Liver (tissue), 9 donors: Measurements from ENCODE around the gene LGALS9. TPM values are rescaled to one million over a fixed set of nuclear protein-coding genes. Genes with fewer than 3 reads are reported as not detected.

Experiments used
- DNase-seq: peaks from one replicate; pipeline ENCODE4 v3.0.0-alpha.2; 2017; ENCODE audit warnings: low spot score
- H3K27ac ChIP-seq, 2 donors: one replicate each; pipeline ENCODE4 v1.7.0; 2013; ENCODE audit warnings: inconsistent platforms in 2 of 2, low read length in 2 of 2, control low read depth in 1 of 2, low read depth in 1 of 2, mild to moderate bottlenecking in 1 of 2
- H3K27me3 ChIP-seq, 4 donors: one replicate each; pipeline versions ENCODE4 v1.6.1 to v1.7.0; 2013; ENCODE audit warnings: low read length in 3 of 4, inconsistent platforms in 1 of 4, mild to moderate bottlenecking in 1 of 4, moderate library complexity in 1 of 4; ENCODE audit not compliant: control insufficient read depth in 4 of 4, insufficient read depth in 4 of 4
- H3K36me3 ChIP-seq, 4 donors: one replicate each; pipeline versions ENCODE4 v1.6.1 to v1.7.0; 2013; ENCODE audit warnings: low read length in 3 of 4, mild to moderate bottlenecking in 3 of 4, low read depth in 1 of 4, moderate library complexity in 1 of 4; ENCODE audit not compliant: control insufficient read depth in 4 of 4, insufficient read depth in 3 of 4
- H3K4me1 ChIP-seq, 4 donors: one replicate each; pipeline versions ENCODE4 v1.6.1 to v1.7.0; 2013; ENCODE audit warnings: low read length in 3 of 4, mild to moderate bottlenecking in 3 of 4, moderate library complexity in 1 of 4; ENCODE audit not compliant: control insufficient read depth in 4 of 4, insufficient read depth in 4 of 4
- H3K4me3 ChIP-seq, 3 donors: one replicate each; pipeline versions ENCODE4 v1.6.1 to v1.7.0; 2013; ENCODE audit warnings: low read length in 3 of 3, control low read depth in 1 of 3, low read depth in 1 of 3, mild to moderate bottlenecking in 1 of 3
- H3K9ac ChIP-seq, 2 donors: one replicate each; pipeline ENCODE4 v1.7.0; 2013; ENCODE audit warnings: low read length in 2 of 2, mild to moderate bottlenecking in 2 of 2, moderate library complexity in 2 of 2, control low read depth in 1 of 2, low read depth in 1 of 2
- H3K9me3 ChIP-seq, 4 donors: one replicate each; pipeline versions ENCODE4 v1.6.1 to v1.7.0; 2013; ENCODE audit warnings: low read length in 3 of 4; ENCODE audit not compliant: control insufficient read depth in 4 of 4
- ATF3 ChIP-seq: IDR thresholded peaks from 2 replicates; pipeline ENCODE4 v1.6.1; 2016; ENCODE audit warnings: antibody characterized with exemption
- CTCF ChIP-seq: fragments of 150-350 bp; IDR thresholded peaks from 2 replicates; pipeline ENCODE4 v1.5.1; 2017; ENCODE audit warnings: improper control_type of control experiment, low read depth, low read length; ENCODE audit not compliant: missing input control
- EGR1 ChIP-seq, 2 donors: IDR thresholded peaks; 2 replicates each; pipeline ENCODE4 v1.6.1; 2016 to 2018; ENCODE audit warnings: antibody characterized with exemption in 2 of 2, low read depth in 2 of 2
- FOXA1 ChIP-seq: IDR thresholded peaks from 2 replicates; pipeline ENCODE4 v1.6.1; 2016; ENCODE audit warnings: antibody characterized with exemption
- FOXA2 ChIP-seq: IDR thresholded peaks from 2 replicates; pipeline ENCODE4 v1.6.1; 2016; ENCODE audit warnings: antibody characterized with exemption
- HNF4A ChIP-seq, 2 donors: conservative IDR thresholded peaks; 2 replicates each; pipeline ENCODE4 v1.6.1; 2016; ENCODE audit warnings: antibody characterized with exemption in 2 of 2, mild to moderate bottlenecking in 2 of 2
- HNF4G ChIP-seq: IDR thresholded peaks from 2 replicates; pipeline ENCODE4 v1.6.1; 2016; ENCODE audit warnings: antibody characterized with exemption
- JUND ChIP-seq, 2 donors: IDR thresholded peaks; 2 replicates each; pipeline ENCODE4 v1.6.1; 2016; ENCODE audit warnings: antibody characterized with exemption in 2 of 2
- MAX ChIP-seq: IDR thresholded peaks from 2 replicates; pipeline ENCODE4 v1.6.1; 2016; ENCODE audit warnings: antibody characterized with exemption
- NR2F2 ChIP-seq: IDR thresholded peaks from 2 replicates; pipeline ENCODE4 v1.6.1; 2016; ENCODE audit warnings: antibody characterized with exemption
- RAD21 ChIP-seq, 2 donors: IDR thresholded peaks; 2 replicates each; pipeline ENCODE4 v1.6.1; 2016; ENCODE audit warnings: antibody characterized with exemption in 2 of 2, mild to moderate bottlenecking in 2 of 2
- RXRA ChIP-seq, 2 donors: IDR thresholded peaks; 2 replicates each; pipeline ENCODE4 v1.6.1; 2017 to 2018; ENCODE audit warnings: antibody characterized with exemption in 2 of 2, mild to moderate bottlenecking in 1 of 2
- SP1 ChIP-seq: IDR thresholded peaks from 2 replicates; pipeline ENCODE4 v1.6.1; 2018; ENCODE audit warnings: antibody characterized with exemption, mild to moderate bottlenecking
- TAF1 ChIP-seq: conservative IDR thresholded peaks from 2 replicates; pipeline ENCODE4 v1.6.1; 2016; ENCODE audit warnings: antibody characterized with exemption, mild to moderate bottlenecking
- YY1 ChIP-seq: IDR thresholded peaks from 2 replicates; pipeline ENCODE4 v1.6.1; 2016; ENCODE audit warnings: antibody characterized with exemption, mild to moderate bottlenecking
- WGBS: extraction: QIAGEN DNeasy Blood & Tissue Kit; methylation state at CpG from one replicate; pipeline ENCODE4 v1.1.7; 2013; 5-methylcytosine and 5-hydroxymethylcytosine counted together
- polyA plus RNA-seq, 2 donors: library from polyadenylated mRNA; stranded (reverse) in 1 of 2; unstranded in 1 of 2; fragments of 200-250 nt in 1 of 2; fragments of >200 nt in 1 of 2; fragmentation: Nextera tagmentation in 1 of 2; extraction: Ambion mirVana in 1 of 2; gene quantifications; one replicate each; pipeline versions ENCODE4 v1.2.1 to v1.2.3, GENCODE V29; 2013 to 2015
- total RNA-seq, 2 donors: library from RNA; depleted of rRNA; stranded (reverse); fragments of >200 nt; gene quantifications; one replicate each; pipeline ENCODE4 v1.2.3, GENCODE V29; 2014
- TF ChIP-seq, protein P1 (sequence below): IDR thresholded peaks from 2 replicates; pipeline ENCODE4 v1.6.1; 2016; ENCODE audit warnings: antibody characterized with exemption
- donor health status: healthy.
- donor health status: healthy.
- donor health status: healthy.
- donor health status: healthy.
- donor health status: healthy.

LGALS9 gene
- total and polyA plus RNA-seq, 4 donors = 6.1 to 24.7 (median 13.5) TPM

DNA sequence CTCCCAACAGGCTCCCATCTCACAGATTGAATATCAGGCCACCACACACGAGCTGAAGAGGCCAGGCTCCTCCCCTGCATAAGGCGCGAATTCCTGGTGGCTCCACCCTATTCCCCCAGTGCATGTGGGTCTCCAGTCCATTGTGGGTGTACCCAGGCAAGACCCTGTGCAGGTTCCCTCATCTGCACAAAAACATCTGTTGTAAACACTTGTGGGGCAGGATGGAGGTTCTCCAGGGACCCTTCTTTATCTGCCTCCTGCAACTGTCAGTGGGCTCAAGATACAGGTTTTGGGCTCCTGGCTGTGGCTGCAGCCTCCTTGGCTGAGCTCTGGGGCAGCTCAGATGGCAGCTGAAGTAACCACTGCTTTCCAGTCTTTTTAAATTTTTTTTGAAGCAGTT is 17.6 kb upstream of the LGALS9 start:
- no peak for DNase-seq
- 94% methylated on average over 3 of the region's 3 CpGs for WGBS
- Histone ChIP-seq H3K9me3 (no peaks in the 10 kb centered on the region), H3K27ac (no peak overlapping the region), H3K4me3 (no peak overlapping the region), H3K27me3 (no peaks in the 10 kb centered on the region), H3K9ac (no peak overlapping the region), H3K36me3 (peaks cover 0 to 43% (median 18%) of the 10 kb centered on the region in 4 donors), H3K4me1 (peaks cover 0 to 3% (median 0%) of the 10 kb centered on the region in 4 donors)
- TF ChIP-seq JUND (IDR thresholded peaks at IDR 0.05) (no peak), SP1 (no peak), HNF4G (no peak), RAD21 (IDR thresholded peaks at IDR 0.05) (no peak), FOXA1 (no peak), MAX (no peak), EGR1 (IDR thresholded peaks at IDR 0.05; ENCODE audit: low read depth in 2 of 2) (no peak), CTCF (no peak), NR2F2 (no peak), ATF3 (no peak), FOXA2 (no peak), YY1 (no peak), RXRA (IDR thresholded peaks at IDR 0.05) (no peak)
- TF ChIP-seq, protein P1, sequence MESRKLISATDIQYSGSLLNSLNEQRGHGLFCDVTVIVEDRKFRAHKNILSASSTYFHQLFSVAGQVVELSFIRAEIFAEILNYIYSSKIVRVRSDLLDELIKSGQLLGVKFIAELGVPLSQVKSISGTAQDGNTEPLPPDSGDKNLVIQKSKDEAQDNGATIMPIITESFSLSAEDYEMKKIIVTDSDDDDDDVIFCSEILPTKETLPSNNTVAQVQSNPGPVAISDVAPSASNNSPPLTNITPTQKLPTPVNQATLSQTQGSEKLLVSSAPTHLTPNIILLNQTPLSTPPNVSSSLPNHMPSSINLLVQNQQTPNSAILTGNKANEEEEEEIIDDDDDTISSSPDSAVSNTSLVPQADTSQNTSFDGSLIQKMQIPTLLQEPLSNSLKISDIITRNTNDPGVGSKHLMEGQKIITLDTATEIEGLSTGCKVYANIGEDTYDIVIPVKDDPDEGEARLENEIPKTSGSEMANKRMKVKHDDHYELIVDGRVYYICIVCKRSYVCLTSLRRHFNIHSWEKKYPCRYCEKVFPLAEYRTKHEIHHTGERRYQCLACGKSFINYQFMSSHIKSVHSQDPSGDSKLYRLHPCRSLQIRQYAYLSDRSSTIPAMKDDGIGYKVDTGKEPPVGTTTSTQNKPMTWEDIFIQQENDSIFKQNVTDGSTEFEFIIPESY = no peak

GRCh38 chr17:27615121-27615520 is 15.9 kb upstream of the LGALS9 start:
- no peak for TF ChIP-seq HNF4A (conservative IDR thresholded peaks at IDR 0.05)
- no peak for TF ChIP-seq NR2F2
- TF ChIP-seq RAD21 (IDR thresholded peaks at IDR 0.05) = no peak
- TF ChIP-seq RXRA (IDR thresholded peaks at IDR 0.05) = no peak
- no peak for TF ChIP-seq MAX
- TF ChIP-seq HNF4G = no peak
- no peak for TF ChIP-seq FOXA2
- no peak for TF ChIP-seq ATF3
- TF ChIP-seq, protein P1 = no peak
- TF ChIP-seq TAF1 = no peak
- no peak for TF ChIP-seq CTCF
- no peak for TF ChIP-seq FOXA1
- no peak for DNase-seq
- Histone ChIP-seq H3K9ac (no peak overlapping the region), H3K9me3 (no peaks in the 10 kb centered on the region), H3K36me3 (peaks cover 0 to 46% (median 18%) of the 10 kb centered on the region in 4 donors), H3K4me1 (no peaks in the 10 kb centered on the region), H3K4me3 (no peak overlapping the region), H3K27me3 (no peaks in the 10 kb centered on the region), H3K27ac (no peak overlapping the region)
- 98% methylated on average over 1 of the region's 1 CpG for WGBS
